Measurements from ENCODE around the gene LLPH.
"Not testable (repeated sequence)": the region's sequence is repeated elsewhere in the genome, so short reads cannot be mapped to it uniquely, and the experiment has no call there.

Gene LLPH

GRCh38 chr12:66130267-66131066 is at the start of gene LLPH:
Gene LLPH, minus strand, starts transcription at chr12:66130750. Its CDS starts 1,644 bp downstream, at chr12:66129106.
- peak; percentile 92 for DNase-seq

GRCh38 chr12:66176105-66176900 is 45.8 kb upstream of the LLPH start:
- DNase-seq, result no peak

- DNase-seq, result not testable (repeated sequence)
Observed at GRCh38 chr12:66174391-66175325, 44.1 kb upstream of the LLPH start.

GRCh38 chr12:66170606-66171005 is 40.1 kb upstream of the LLPH start:
- no peak for DNase-seq

GRCh38 chr12:66169221-66170170 is 38.9 kb upstream of the LLPH start, which contains the start of gene TMBIM4:
Gene TMBIM4, minus strand, starts transcription at chr12:66169996. Its CDS starts 45 bp downstream, at chr12:66169951.
- peak; percentile 83 for DNase-seq

- DNase-seq, result no peak
Observed at GRCh38 chr12:66168410-66168809, 37.9 kb upstream of the LLPH start.

- DNase-seq, result no peak
Observed at GRCh38 chr12:66166561-66166960, 36.0 kb upstream of the LLPH start.

- DNase-seq, result no peak
Observed at GRCh38 chr12:66165141-66165540, 34.6 kb upstream of the LLPH start.

GRCh38 chr12:66164349-66164821 is 33.8 kb upstream of the LLPH start:
- no peak for DNase-seq

- no peak for DNase-seq
Observed at GRCh38 chr12:66163289-66163688, 32.7 kb upstream of the LLPH start.

- DNase-seq, result no peak
Observed at GRCh38 chr12:66162701-66163100, 32.2 kb upstream of the LLPH start.

- DNase-seq, result no peak
Observed at GRCh38 chr12:66160704-66161103, 30.2 kb upstream of the LLPH start.

GRCh38 chr12:66159123-66159522 is 28.6 kb upstream of the LLPH start:
- DNase-seq, result no peak

GRCh38 chr12:66156654-66157053 is 26.1 kb upstream of the LLPH start:
- DNase-seq, result no peak

- DNase-seq, result no peak
Observed at GRCh38 chr12:66154776-66155175, 24.2 kb upstream of the LLPH start.

GRCh38 chr12:66152732-66153131 is 22.2 kb upstream of the LLPH start:
- DNase-seq, result no peak

- DNase-seq, result no peak
Observed at GRCh38 chr12:66149702-66150398, 19.3 kb upstream of the LLPH start.

GRCh38 chr12:66144791-66145754 is 14.5 kb upstream of the LLPH start:
- no peak for DNase-seq

GRCh38 chr12:66143868-66144267 is 13.3 kb upstream of the LLPH start:
- DNase-seq, result no peak

GRCh38 chr12:66142826-66143225 is 12.3 kb upstream of the LLPH start:
- no peak for DNase-seq
